ENCODE results near the gene ZBTB20. TPM values are rescaled to one million over a fixed set of nuclear protein-coding genes. Genes with fewer than 3 reads are reported as not detected.

Gene ZBTB20
- total RNA-seq, 4 donors from 2014 or later, result 148 to 242 (median 188) TPM

DNA sequence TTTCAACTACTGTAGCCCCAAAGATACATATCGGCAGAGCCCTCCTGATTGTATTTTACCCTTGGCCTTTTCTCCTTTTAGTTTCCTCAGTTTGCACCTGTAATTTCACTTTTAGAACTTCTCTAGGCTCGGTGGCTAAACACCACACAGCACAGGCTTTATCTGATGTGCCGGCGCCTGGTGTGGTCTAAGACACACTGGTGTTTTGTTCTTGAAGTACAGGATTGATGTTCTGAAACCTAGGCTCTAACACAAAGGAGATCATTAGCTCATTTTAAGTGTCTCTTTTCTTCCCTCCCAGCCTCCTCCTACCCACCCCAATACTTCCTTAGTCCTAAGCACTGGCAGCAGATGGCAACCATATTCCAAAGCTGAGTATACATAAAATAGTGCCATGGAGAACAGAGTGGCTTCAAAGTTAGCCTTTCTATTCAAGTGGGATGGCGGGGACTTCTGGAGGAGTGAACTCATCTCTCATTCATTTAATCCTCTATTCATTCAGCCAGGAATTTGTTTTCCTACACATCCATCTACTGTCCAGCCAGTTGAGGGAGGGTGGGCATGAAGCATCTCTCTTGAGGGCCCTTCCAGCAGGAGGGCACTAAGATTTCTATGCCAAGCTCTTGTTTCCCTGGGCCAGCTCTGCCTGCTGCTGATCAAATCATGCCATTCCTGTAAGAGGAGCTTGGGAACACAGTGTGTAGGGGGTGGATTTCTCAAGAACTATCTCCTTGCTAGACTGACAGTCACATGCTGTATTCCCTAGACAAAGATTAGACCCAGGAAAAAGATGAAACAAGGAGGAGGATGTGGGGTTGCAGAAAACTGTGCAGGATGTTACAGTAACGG is 782.1 kb downstream of the ZBTB20 start:
- Histone ChIP-seq H3K4me3 (replicated peaks in 1 of 3) (no peak overlapping the region), H3K4me1 (peaks cover 5 to 22% of the 10 kb centered on the region in 2 donors), H3K27me3 (no peaks in the 10 kb centered on the region), H3K9me3 (no peaks in the 10 kb centered on the region), H3K27ac (no peak overlapping the region), H3K36me3 (no peaks in the 10 kb centered on the region)
- DNase-seq, result no peak
- intact Hi-C loops (cut with DNase I), result no loop called here
- 81 to 84% methylated on average over 6 of the region's 6 CpGs for WGBS, 2 donors
- no peak for TF ChIP-seq POLR2A (IDR thresholded peaks at IDR 0.05)
- TF ChIP-seq, protein P1, sequence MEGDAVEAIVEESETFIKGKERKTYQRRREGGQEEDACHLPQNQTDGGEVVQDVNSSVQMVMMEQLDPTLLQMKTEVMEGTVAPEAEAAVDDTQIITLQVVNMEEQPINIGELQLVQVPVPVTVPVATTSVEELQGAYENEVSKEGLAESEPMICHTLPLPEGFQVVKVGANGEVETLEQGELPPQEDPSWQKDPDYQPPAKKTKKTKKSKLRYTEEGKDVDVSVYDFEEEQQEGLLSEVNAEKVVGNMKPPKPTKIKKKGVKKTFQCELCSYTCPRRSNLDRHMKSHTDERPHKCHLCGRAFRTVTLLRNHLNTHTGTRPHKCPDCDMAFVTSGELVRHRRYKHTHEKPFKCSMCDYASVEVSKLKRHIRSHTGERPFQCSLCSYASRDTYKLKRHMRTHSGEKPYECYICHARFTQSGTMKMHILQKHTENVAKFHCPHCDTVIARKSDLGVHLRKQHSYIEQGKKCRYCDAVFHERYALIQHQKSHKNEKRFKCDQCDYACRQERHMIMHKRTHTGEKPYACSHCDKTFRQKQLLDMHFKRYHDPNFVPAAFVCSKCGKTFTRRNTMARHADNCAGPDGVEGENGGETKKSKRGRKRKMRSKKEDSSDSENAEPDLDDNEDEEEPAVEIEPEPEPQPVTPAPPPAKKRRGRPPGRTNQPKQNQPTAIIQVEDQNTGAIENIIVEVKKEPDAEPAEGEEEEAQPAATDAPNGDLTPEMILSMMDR (IDR thresholded peaks at IDR 0.05), result no peak

- H3K4me3 ChIP-seq (replicated peaks in 1 of 3), result no peak overlapping the region
- intact Hi-C loops (cut with DNase I), result no loop called here
- no peak overlapping the region for H3K27ac ChIP-seq
- no peaks in the 10 kb centered on the region for H3K9me3 ChIP-seq
- no peaks in the 10 kb centered on the region for H3K36me3 ChIP-seq
- H3K27me3 ChIP-seq, result no peaks in the 10 kb centered on the region
- no peak for DNase-seq
- TF ChIP-seq, protein P1 (IDR thresholded peaks at IDR 0.05), result no peak
- no peak for TF ChIP-seq POLR2A (IDR thresholded peaks at IDR 0.05)
- H3K4me1 ChIP-seq, result peaks cover 5 to 22% of the 10 kb centered on the region in 2 donors
- WGBS, 2 donors, result 88 to 97% methylated on average over 1 of the region's 1 CpG
Measured at GRCh38 chr3:114363554-114364202, 783.4 kb downstream of the ZBTB20 start.

DNA sequence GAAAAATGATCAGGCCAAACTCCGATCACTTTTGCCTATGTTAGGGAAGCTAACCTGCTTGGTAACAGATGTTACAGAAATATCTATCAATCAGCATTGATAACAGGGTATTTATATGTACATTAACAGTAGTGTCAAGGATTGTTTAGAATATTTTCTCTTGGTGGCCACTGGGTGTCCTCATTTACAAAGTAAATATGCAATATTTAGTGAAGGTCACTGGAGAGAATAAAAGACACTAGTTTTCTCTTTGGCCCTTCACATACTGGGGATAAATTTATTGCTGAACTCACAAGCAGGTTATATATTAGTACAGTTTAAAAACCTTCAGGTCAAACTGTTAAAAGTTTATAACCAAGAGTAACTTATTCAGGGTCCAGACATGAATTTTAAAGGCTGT is 784.3 kb downstream of the ZBTB20 start:
- no peak overlapping the region for H3K27ac ChIP-seq
- TF ChIP-seq, protein P1 (IDR thresholded peaks at IDR 0.05), result peak in 4 of 6 experiments; percentile 23 to 52 (median 47)
- no peak for TF ChIP-seq POLR2A (IDR thresholded peaks at IDR 0.05)
- H3K9me3 ChIP-seq, result no peaks in the 10 kb centered on the region
- peaks cover 5 to 22% of the 10 kb centered on the region in 2 donors for H3K4me1 ChIP-seq
- H3K27me3 ChIP-seq, result no peaks in the 10 kb centered on the region
- H3K4me3 ChIP-seq (replicated peaks in 1 of 3), result no peak overlapping the region
- no peaks in the 10 kb centered on the region for H3K36me3 ChIP-seq
- no peak for DNase-seq
- WGBS, 2 donors, result 89 to 98% methylated on average over 1 of the region's 1 CpG
- intact Hi-C loops (cut with DNase I), result no loop called here

DNA sequence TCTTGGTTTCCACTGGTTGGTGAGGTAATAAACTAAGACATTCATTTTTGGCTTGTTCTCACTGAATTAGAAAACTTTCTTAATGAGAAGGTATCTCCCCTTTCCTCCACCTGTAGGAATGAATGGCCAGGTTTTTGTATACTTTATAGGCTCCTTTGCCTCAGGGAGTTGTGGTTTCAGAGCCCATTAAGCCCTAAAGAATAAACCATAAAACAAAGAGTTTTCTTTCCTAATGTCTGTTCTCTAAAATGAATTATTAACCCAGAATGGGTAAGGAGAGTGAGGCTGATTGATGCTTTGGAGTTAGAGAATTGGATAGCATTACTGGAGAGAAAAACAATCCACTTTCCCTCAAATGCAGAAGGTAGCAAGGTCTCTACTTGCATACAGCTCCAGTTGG is 785.7 kb downstream of the ZBTB20 start:
- Histone ChIP-seq H3K36me3 (no peaks in the 10 kb centered on the region), H3K4me3 (replicated peaks in 1 of 3) (no peak overlapping the region), H3K27me3 (no peaks in the 10 kb centered on the region), H3K4me1 (peaks cover 2 to 19% of the 10 kb centered on the region in 2 donors), H3K27ac (no peak overlapping the region), H3K9me3 (no peaks in the 10 kb centered on the region)
- intact Hi-C loops (cut with DNase I), result no loop called here
- no peak for TF ChIP-seq POLR2A (IDR thresholded peaks at IDR 0.05)
- TF ChIP-seq, protein P1 (IDR thresholded peaks at IDR 0.05), result no peak
- DNase-seq, result no peak

DNA sequence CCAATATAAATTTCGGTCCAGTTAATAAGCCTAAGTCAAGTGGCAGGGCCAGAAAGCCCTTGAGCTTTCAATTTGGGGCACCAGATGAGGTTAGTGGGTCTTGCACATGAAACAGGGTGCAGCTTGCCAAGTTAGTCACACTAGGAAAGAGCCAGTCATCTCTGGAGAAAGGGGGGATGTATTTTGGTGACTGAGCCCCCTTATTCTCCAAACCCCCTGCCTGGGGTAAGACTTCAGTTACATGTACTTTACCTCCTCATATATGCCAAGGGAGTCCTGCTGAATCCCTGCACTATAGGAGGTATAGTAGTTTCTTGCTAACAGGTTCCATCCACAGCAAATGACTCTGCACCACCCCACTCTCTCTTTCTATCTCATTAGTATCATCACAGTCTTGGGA is 790.6 kb downstream of the ZBTB20 start:
- Histone ChIP-seq H3K4me1 (no peaks in the 10 kb centered on the region), H3K36me3 (peaks cover 0 to 2% of the 10 kb centered on the region in 2 donors), H3K9me3 (no peaks in the 10 kb centered on the region), H3K4me3 (replicated peaks in 1 of 3) (no peak overlapping the region), H3K27ac (no peak overlapping the region), H3K27me3 (no peaks in the 10 kb centered on the region)
- DNase-seq, result no peak
- WGBS, 2 donors, result 45 to 58% methylated on average over 1 of the region's 1 CpG
- no peak for TF ChIP-seq POLR2A (IDR thresholded peaks at IDR 0.05)
- TF ChIP-seq, protein P1 (IDR thresholded peaks at IDR 0.05), result no peak
- intact Hi-C loops (cut with DNase I), result no loop called here

Measured in thyroid gland (tissue), 4 donors.